Measurements from ENCODE around the gene ZNF333. TPM values are rescaled to one million over a fixed set of nuclear protein-coding genes. Genes with fewer than 3 reads are reported as not detected.

Gene ZNF333
- total RNA-seq, 1 experiment from 2014 or later, result 6.0 TPM

GRCh38 chr19:14704450-14704849 lies 14.6 kb downstream of the ZNF333 start:
- no peak overlapping the region for H2BK20ac ChIP-seq (ENCODE audit: low read depth, low read length, poor library complexity, severe bottlenecking)
- H2BK120ac ChIP-seq (ENCODE audit: low read depth, low read length, poor library complexity, severe bottlenecking), result no peak overlapping the region
- no peak overlapping the region for H3T11ph ChIP-seq (ENCODE audit: low read length)
- no peaks in the 10 kb centered on the region for H3K23me2 ChIP-seq (ENCODE audit: insufficient read length, low read depth, low read length, poor library complexity, severe bottlenecking)
- H2BK15ac ChIP-seq (ENCODE audit: low read depth, low read length), result no peak overlapping the region
- no peak overlapping the region for H4K91ac ChIP-seq (ENCODE audit: insufficient read length, low read depth, low read length)
- H4K5ac ChIP-seq (ENCODE audit: insufficient read length, low read depth, low read length), result no peak overlapping the region
- H3K79me1 ChIP-seq (ENCODE audit: insufficient read depth, low read depth, low read length, poor library complexity, severe bottlenecking), result no peaks in the 10 kb centered on the region
- no peak overlapping the region for H3K14ac ChIP-seq (ENCODE audit: insufficient read depth, low read length)
- Mint-ChIP-seq H3K4me3 (no peak overlapping the region), H3K36me3 (ENCODE audit: insufficient read depth in 1 of 3, low read depth in 3 of 3) (peaks cover 73 to 93% (median 85%) of the 10 kb centered on the region in 3 experiments), H3K9me3 (peaks cover 17 to 27% of the 10 kb centered on the region in 2 experiments), H3K27me3 (ENCODE audit: low read depth) (no peaks in the 10 kb centered on the region), H3K4me1 (no peaks in the 10 kb centered on the region), H3K27ac (no peak overlapping the region)
- H3K27ac ChIP-seq (ENCODE audit: insufficient read length, low read depth, low read length), result no peak overlapping the region
- no peak overlapping the region for H4K8ac ChIP-seq (replicated peaks; ENCODE audit: insufficient read length, low read depth, low read length)
- no peak overlapping the region for H3K4me2 ChIP-seq (ENCODE audit: insufficient read depth, insufficient read length, low read length)
- no peaks in the 10 kb centered on the region for H3K4me1 ChIP-seq (ENCODE audit: insufficient read depth, low read length)
- no peak overlapping the region for H3K9ac ChIP-seq (ENCODE audit: extremely low read depth, insufficient read length, low read length)
- no peak overlapping the region for H3K23ac ChIP-seq (ENCODE audit: insufficient read length, low read depth, low read length)
- no peak overlapping the region for H3K18ac ChIP-seq (ENCODE audit: insufficient read length, low read depth, low read length)
- H3K56ac ChIP-seq (ENCODE audit: insufficient read length, low read depth, low read length), result no peak overlapping the region
- no peak overlapping the region for H2AK5ac ChIP-seq (ENCODE audit: insufficient read length, low read length)
- H3K9me3 ChIP-seq (ENCODE audit: control insufficient read depth, low read depth, low read length), result no peaks in the 10 kb centered on the region
- no peak overlapping the region for H2AFZ ChIP-seq (ENCODE audit: low read length)
- TF ChIP-seq CTCF (conservative IDR thresholded peaks at IDR 0.05), result no peak
- WGBS (ENCODE audit: extremely low coverage, insufficient read length, low lambda C conversion rate), result no CpG with 5 or more reads among the region's 6 CpGs
- H4K20me1 ChIP-seq (ENCODE audit: control insufficient read depth, insufficient read depth, insufficient read length), result no peaks in the 10 kb centered on the region
- DNase-seq, result no peak
- no peak overlapping the region for H2BK5ac ChIP-seq (ENCODE audit: insufficient read length, low read length)
- H2BK12ac ChIP-seq (ENCODE audit: insufficient read length, low read depth, low read length), result no peak overlapping the region
- H3K79me2 ChIP-seq (ENCODE audit: insufficient read depth, low read length), result no peaks in the 10 kb centered on the region
- H3K27me3 ChIP-seq (ENCODE audit: insufficient read depth, low read length), result no peaks in the 10 kb centered on the region
- no peak overlapping the region for H3K4ac ChIP-seq (ENCODE audit: low read depth, low read length)
